BE2C (cell line): ENCODE data around the gene APH1A.
"Not testable (repeated sequence)": the region's sequence is repeated elsewhere in the genome, so short reads cannot be mapped to it uniquely, and the experiment has no call there.

Experiments
- DNase-seq: peaks from one replicate; pipeline ENCODE4 v3.0.0-alpha.2; 2020
- H3K27me3 ChIP-seq: fragments of 250-450 bp; sonication (Bioruptor Pico); 2 replicates; pipeline ENCODE4 v1.5.1; 2020; ENCODE audit warnings: mild to moderate bottlenecking
- H3K36me3 ChIP-seq: fragments of 250-450 bp; sonication (Bioruptor Pico); 2 replicates; pipeline ENCODE4 v1.5.1; 2020; ENCODE audit warnings: mild to moderate bottlenecking
- H3K4me1 ChIP-seq: fragments of 250-450 bp; sonication (Bioruptor Pico); 2 replicates; pipeline ENCODE4 v1.5.1; 2020
- H3K4me3 ChIP-seq: 2 replicates; pipeline ENCODE4 v1.5.1; 2011; ENCODE audit warnings: low read depth, low read length
- H3K9me3 ChIP-seq: fragments of 250-450 bp; sonication (Bioruptor Pico); 2 replicates; pipeline ENCODE4 v1.5.1; 2020
- CTCF ChIP-seq: IDR thresholded peaks from 2 replicates; pipeline ENCODE4 v1.5.1; 2012; ENCODE audit warnings: mild to moderate bottlenecking, low read depth, low read length

The APH1A gene

GRCh38 chr1:150256198-150256553 is 12.6 kb downstream of the APH1A start:
- no peak for TF ChIP-seq CTCF
- peak overlapping the region; percentile 60 for H3K4me3 ChIP-seq
- H3K36me3 ChIP-seq = no peaks in the 10 kb centered on the region
- DNase-seq = no peak
- no peaks in the 10 kb centered on the region for H3K9me3 ChIP-seq
- no peaks in the 10 kb centered on the region for H3K27me3 ChIP-seq
- H3K4me1 ChIP-seq = peaks cover 4% of the 10 kb centered on the region

GRCh38 chr1:150249936-150250335 is 18.9 kb downstream of the APH1A start:
- Histone ChIP-seq H3K27me3 (no peaks in the 10 kb centered on the region), H3K4me3 (no peak overlapping the region), H3K36me3 (no peaks in the 10 kb centered on the region), H3K4me1 (no peaks in the 10 kb centered on the region), H3K9me3 (no peaks in the 10 kb centered on the region)
- DNase-seq = no peak
- no peak for TF ChIP-seq CTCF

- H3K4me1 ChIP-seq = no peaks in the 10 kb centered on the region
- TF ChIP-seq CTCF = no peak
- no peaks in the 10 kb centered on the region for H3K9me3 ChIP-seq
- no peak overlapping the region for H3K4me3 ChIP-seq
- H3K27me3 ChIP-seq = no peaks in the 10 kb centered on the region
- DNase-seq = no peak
- H3K36me3 ChIP-seq = no peaks in the 10 kb centered on the region
Measured at GRCh38 chr1:150243003-150243402, 25.8 kb downstream of the APH1A start.

GRCh38 chr1:150237746-150238145 is 31.1 kb downstream of the APH1A start:
- no peak for DNase-seq
- Histone ChIP-seq H3K4me3 (no peak overlapping the region), H3K27me3 (no peaks in the 10 kb centered on the region), H3K36me3 (no peaks in the 10 kb centered on the region), H3K9me3 (no peaks in the 10 kb centered on the region), H3K4me1 (peaks cover 2% of the 10 kb centered on the region; the same call in 1 of the 2 replicates)
- no peak for TF ChIP-seq CTCF

GRCh38 chr1:150237176-150237575 is 31.6 kb downstream of the APH1A start:
- H3K36me3 ChIP-seq, H3K9me3 ChIP-seq, H3K27me3 ChIP-seq, H3K4me1 ChIP-seq, DNase-seq: not testable (repeated sequence)
- peak overlapping the region; percentile 100 for H3K4me3 ChIP-seq

- peak overlapping the region; percentile 100 for H3K4me3 ChIP-seq
- no peak for DNase-seq
- peaks cover 2% of the 10 kb centered on the region; the same call in 1 of the 2 replicates for H3K36me3 ChIP-seq
- H3K4me1 ChIP-seq = peaks cover 2% of the 10 kb centered on the region; the same call in 1 of the 2 replicates
- no peaks in the 10 kb centered on the region for H3K27me3 ChIP-seq
- no peaks in the 10 kb centered on the region for H3K9me3 ChIP-seq
- TF ChIP-seq CTCF = no peak
Measured at GRCh38 chr1:150236614-150237100, 32.2 kb downstream of the APH1A start.
